Stromal cell of bone marrow (primary cell): ENCODE measurements around the gene PCSK5.
A peak's percentile ranks its signal among the peaks of the same experiment; 100 is the strongest.

ENCODE experiments used
- DNase-seq: peaks from one replicate; pipeline ENCODE4 v3.0.0-alpha.2; 2012; ENCODE audit warnings: low read depth

Gene PCSK5

GRCh38 chr9:76082057-76082456 lies 191.6 kb downstream of the PCSK5 start:
- DNase-seq = no peak

DNA sequence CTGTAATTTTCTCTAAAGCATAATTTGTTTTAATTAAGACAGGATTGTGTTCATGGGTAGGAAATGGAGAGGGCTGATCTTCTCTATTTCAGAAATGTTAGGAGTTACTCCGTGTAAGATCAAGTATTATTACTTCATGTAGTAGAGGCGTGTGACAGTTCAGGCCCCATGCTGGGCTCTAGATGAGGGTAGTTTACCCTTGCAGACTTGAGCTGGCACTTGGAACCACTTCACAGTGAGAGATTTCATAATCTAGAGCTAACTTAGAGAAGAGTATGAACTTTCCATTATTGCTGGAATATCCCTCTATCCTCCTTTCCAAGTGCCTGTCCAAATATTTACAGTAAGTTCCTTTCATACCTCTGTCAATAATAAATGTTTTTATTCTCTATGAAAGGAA lies 195.1 kb downstream of the PCSK5 start:
- no peak for DNase-seq

GRCh38 chr9:76086539-76086938 lies 196.1 kb downstream of the PCSK5 start:
- DNase-seq = no peak

GRCh38 chr9:76087976-76088375 lies 197.5 kb downstream of the PCSK5 start:
- no peak for DNase-seq

- no peak for DNase-seq
These were observed 199.9 kb downstream of the PCSK5 start for GRCh38 chr9:76090330-76090729.

- no peak for DNase-seq
These were observed 200.4 kb downstream of the PCSK5 start for GRCh38 chr9:76090909-76091308.

GRCh38 chr9:76092572-76092971 lies 202.1 kb downstream of the PCSK5 start:
- DNase-seq = no peak

DNA sequence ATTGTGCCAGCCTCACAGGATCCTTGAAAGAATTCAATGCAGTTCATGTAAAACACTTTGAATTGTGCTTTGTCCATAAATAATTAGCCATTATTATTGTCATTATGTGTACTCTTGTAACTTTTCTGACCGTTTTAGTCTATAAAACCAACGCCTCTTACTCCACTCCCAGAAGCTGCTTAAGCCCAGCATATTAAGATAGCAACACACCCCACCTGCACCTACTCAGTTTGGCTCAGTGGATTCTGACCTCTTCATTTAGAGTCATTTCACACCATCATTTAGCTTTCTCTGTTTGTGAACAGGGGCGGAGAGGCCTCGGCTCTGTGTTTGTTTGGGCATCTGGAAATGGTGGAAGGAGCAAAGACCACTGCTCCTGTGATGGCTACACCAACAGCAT lies 205.1 kb downstream of the PCSK5 start:
- DNase-seq = no peak

- DNase-seq = no peak
These were observed 209.0 kb downstream of the PCSK5 start for GRCh38 chr9:76099516-76099915.

DNA sequence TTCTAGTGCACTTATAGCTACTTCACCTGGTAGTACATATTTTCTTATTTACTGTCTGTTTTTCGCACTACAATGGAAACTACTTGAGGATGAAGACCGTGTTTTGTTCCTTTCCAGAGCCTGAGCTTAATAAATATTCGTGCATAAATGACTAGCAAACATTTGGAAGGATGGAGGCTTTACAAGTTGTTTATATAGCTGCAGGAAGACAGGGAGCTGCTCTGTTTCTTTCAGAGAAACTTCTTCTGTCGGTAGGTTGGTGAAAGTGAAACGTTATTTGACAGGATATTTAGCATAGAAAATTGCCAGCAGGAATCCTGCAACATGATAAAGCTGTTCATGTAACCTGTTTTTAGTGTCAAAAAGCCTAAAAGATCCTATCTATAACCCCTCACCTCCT lies 210.6 kb downstream of the PCSK5 start:
- DNase-seq = no peak

- DNase-seq = no peak
These were observed 211.0 kb downstream of the PCSK5 start for GRCh38 chr9:76101491-76101890.

DNA sequence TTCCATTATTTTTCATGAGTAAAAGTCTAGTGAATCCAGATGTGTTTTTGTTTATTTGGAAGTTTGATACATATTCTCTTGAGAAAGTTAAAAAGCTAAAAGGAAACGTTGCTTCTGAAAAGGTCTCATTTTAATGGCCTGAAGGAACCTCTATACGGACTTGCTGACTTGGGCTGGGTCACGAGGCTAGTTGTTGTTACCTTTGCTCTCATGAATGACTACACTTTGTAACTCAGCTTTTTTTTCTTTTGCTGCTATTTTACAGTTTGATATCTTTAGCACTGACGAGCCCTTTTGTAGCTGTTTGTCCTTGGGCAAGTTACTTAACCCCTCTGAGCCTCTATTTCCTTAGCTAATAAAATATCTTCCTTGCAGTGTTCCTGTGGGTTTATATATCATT lies 211.5 kb downstream of the PCSK5 start:
- DNase-seq = no peak

- DNase-seq = no peak
These were observed 213.2 kb downstream of the PCSK5 start for GRCh38 chr9:76103531-76104315.

DNA sequence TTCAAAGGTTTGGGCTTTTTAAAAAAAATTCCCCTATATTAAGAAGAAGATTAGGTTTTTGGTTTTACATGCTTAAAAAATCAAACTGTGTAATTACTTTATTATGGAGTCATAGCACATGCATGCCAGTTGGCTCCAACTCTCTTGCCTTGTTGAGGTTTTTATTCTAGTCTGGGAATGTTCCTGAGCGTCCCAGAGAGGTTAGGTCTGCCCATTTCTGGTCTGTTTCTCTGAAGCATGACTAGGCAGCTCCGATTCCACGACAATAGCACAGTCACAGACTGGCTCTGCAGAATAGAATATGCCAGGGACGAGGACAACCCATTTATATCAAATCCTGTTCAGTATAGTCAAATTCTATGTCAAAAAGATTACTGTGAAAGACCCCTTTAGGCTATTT lies 217.0 kb downstream of the PCSK5 start:
- DNase-seq = peak; percentile 64

DNA sequence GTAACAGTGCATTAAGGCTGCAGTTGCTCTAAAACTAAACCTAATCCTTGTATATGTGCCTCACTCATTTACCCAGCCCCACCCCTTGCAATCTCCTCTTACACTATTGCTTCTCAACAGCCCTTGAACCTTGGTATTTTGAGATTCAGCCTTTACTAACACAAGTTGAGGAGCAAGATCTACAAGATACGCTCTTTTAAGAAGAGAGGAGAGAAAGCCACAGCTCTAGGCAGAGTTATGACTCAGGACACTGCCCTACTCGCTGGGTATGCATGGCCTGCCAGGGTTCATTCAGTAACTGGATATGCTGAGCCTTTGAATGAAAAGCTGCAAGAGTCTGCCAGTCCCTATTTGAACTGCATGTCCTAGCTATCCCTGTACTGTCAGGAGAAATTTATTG lies 219.5 kb downstream of the PCSK5 start:
- no peak for DNase-seq

- DNase-seq = no peak
These were observed 221.7 kb downstream of the PCSK5 start for GRCh38 chr9:76112151-76112550.

GRCh38 chr9:76114144-76114543 lies 223.7 kb downstream of the PCSK5 start:
- DNase-seq = no peak

DNA sequence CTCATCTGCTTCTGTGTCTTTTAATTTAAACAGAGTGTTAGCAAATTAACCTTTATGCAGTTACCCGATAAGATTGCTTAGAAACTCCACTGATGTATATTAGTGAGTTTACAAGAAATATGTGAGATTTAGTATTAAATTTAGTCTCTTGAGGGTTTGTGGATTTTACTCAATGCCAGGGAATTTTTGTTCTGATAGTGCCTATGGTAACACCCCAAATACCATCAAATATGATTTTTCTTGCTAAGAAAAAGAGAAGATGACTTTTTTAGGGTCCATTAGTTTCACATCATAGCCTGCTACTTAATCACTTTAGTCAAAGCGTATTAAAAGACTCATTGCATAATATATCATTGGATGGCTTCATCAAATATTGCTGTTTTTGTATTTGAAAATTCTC lies 224.9 kb downstream of the PCSK5 start:
- no peak for DNase-seq

- DNase-seq = no peak
These were observed 225.6 kb downstream of the PCSK5 start for GRCh38 chr9:76115982-76116646.

GRCh38 chr9:76116913-76117312 lies 226.4 kb downstream of the PCSK5 start:
- no peak for DNase-seq

DNA sequence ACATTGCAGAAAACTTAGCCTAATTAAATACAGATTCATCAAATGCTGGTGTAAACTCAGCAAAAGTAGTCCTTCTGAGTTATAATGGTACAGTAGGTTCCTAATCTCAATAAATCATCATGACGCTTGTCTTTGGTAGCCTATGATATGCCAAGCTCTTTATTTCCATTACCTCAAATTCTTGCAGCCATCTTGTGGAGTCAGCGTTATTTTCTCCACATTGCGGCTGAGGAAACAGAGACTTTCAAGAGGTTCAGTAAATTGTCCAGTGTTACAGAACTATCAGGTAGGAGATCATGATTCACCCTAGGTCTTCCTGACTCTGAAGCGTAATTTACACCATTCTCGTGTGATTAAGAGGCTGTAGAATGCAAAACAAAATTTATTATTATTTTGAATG lies 237.2 kb downstream of the PCSK5 start:
- no peak for DNase-seq

DNA sequence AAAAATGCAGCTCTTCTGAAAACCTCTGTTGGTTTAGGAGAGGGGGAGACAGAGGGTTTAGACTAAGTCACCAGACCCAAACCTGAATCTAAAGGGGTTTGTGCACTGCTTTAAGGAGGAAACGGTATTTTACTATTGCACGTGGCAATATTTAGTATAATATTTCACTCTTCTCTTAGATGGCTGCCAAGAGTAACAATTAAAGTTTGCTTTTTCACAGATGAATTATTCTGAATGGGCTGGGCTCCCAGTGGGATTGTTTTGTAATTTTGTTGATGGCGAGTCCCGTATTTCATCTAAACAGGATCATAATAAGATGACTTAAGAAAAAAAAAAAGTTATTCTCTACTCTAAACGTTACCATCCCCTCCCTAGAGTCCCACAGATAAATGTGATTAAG lies 245.4 kb downstream of the PCSK5 start:
- DNase-seq = peak; percentile 11

- DNase-seq = peak; percentile 21
These were observed 246.5 kb downstream of the PCSK5 start for GRCh38 chr9:76136986-76137385.

GRCh38 chr9:76137931-76138330 lies 247.5 kb downstream of the PCSK5 start:
- DNase-seq = no peak
